Retina (tissue), 1 donor: ENCODE measurements around the gene IL6.
A peak's percentile ranks its signal among the peaks of the same experiment; 100 is the strongest.
"Not testable (repeated sequence)": the region's sequence is repeated elsewhere in the genome, so short reads cannot be mapped to it uniquely, and the experiment has no call there.

Experiments
- DNase-seq: peaks from one replicate; pipeline ENCODE4 v3.0.0-alpha.2; 2016

The IL6 gene

DNA sequence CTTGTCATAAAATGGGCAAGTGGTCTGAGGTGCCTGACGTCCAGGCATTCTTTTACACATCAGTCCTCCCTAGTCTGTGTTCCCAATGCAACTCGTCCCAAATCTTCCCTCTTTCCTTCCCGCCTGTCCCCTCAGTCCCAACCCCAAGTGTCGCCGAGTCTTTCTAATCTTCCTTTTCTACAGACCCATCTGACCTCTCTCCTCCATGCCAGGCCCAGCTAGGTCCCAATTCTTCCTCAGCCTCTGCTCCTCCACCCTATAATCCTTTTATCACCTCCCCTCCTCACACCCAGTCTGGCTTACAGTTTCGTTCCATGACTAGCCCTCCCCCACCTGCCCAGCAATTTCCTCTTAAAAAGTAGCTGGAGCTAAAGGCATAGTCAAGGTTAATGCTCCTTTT lies 22.3 kb upstream of the IL6 start:
- not testable (repeated sequence) for DNase-seq

DNA sequence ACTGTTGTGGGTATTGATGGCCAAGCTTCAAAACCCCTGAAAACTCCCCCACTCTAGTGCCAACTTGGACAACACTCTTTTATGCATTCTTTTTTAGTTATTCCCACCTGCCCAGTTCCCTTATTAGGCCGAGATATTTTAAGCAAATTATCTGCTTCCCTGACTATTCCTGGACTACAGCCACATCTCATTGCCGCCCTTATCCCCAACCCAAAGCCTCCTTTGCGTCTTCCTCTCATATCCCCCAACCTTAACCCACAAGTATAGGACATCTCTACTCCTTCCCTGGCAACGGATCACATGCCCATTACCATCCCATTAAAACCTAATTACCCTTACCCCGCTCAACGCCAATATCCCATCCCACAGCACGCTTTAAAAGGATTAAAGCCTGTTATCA lies 21.1 kb upstream of the IL6 start:
- DNase-seq = not testable (repeated sequence)

DNA sequence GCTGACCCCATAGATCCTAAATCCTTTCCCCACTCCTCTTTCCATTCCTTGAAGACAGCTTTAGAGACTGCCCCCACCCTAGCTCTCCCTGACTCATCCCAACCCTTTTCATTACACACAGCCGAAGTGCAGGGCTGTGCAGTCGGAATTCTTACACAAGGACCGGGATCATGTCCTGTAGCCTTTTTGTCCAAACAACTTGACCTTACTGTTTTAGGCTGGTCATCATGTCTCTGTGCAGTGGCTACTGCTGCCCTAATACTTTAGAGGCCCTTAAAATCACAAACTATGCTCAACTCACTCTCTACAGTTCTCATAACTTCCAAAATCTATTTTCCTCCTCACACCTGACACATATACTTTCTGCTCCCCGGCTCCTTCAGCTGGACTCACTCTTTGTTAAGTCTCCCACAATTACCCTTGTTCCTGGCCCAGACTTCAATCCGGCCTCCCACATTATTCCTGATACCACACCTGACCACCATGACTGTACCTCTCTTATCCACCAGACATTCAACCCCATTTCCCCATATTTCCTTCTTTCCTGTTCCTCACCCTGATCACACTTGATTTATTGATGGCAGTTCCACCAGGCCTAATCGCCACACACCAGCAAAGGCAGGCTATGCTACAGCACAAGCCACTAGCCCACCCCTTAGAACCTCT lies 19.8 kb upstream of the IL6 start:
- DNase-seq = not testable (repeated sequence)

DNA sequence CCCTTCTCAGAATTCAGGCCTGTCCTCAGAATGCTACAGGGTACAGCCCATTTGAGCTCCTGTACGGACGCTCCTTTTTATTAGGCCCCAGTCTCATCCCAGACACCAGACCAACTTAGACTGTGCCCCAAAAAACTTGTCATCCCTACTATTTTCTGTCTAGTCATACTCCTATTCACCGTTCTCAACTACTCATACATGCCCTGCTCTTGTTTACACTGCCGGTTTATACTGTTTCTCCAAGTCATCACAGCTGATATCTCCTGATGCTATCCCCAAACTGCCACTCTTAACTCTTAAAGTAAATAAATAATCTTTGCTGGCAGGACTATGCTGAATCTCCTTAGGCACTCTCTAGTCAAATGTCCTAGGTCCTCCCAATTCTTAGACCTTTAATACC lies 18.8 kb upstream of the IL6 start:
- DNase-seq = not testable (repeated sequence)

DNA sequence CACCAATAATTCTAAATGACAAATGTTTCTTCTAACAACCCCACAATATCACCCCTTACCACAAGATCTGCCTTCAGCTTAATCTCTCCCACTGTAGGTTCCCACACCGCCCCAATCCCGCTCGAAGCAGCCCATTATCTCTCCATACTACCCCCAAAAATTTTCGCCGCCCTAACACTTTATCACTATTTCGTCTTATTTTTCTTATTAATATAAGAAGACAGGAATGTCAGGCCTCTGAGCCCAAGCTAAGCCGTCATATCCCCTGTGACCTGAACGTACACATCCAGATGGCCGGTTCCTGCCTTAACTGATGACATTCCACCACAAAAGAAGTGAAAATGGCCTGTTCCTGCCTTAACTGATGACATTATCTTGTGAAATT lies 18.3 kb upstream of the IL6 start:
- DNase-seq = not testable (repeated sequence)

DNA sequence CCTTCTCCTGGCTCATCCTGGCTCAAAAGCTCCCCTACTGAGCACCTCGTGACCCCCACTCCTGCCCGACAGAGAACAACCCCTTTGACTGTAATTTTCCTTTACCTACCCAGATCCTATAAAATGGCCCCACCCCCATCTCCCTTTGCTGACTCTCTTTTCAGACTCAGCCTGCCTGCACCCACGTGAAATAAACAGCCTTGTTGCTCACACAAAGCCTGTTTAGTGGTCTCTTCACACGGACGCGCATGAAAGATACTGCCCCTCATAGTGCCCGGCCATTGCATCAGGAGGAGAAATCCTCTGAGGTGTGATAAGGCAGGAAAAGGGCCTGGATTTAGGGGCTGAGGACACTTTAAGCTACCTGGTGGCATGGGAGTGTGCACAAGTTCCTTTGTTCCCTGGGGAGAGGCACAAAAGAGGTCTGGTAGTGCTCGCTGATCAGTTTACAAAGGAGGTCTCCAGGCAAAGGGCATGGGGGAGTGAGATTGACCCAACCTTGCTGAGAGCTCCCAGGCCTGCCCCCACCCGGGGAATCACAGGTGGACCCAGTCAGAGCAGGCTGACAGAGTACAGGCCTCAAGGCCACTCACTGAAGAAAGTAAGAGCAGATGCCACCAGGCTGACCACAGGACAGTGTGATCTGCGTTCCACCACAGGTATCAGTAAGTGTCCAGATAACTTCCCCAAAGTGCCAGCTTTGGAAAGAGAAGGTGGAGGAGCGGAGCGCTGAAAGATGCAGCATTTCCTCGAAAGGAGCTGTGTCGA lies 17.8 kb upstream of the IL6 start:
- not testable (repeated sequence) for DNase-seq

DNA sequence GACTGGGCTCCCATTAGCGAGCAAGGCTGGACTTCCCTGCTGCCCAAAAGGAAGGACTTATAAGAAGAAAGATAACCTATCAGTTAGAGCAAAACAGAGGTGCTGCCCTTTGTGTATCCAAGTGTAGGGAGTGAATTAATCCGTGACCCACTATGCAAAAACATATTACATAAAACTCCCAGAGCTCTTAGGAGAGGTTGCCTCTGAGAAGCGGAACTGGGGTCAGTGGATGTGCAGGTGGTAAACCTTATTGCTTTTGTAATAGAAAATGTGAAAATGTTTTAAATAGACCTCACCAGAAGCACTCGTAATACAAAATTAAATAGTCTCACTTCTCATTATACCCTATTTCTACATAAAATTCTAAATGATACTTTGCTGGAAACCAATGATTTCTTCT lies 17.1 kb upstream of the IL6 start:
- no peak for DNase-seq

DNA sequence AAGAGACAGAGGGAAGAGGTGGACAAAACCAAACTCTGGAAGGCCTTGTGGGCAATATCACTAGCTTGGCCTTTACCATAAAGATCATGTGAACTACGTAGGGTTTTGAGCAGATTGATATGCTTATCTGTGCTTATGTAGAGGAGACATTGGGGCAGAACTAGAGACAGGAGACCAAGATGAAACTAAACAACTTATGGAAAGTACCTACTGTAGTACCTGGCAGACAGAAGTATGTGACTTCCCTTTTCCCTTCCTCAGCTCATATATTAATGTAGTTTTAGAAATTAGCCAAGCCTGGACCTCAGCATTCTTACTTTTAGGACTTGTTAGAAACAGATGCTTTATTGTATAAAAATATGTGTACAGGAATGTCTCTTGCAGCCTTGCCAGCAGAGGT lies 14.0 kb upstream of the IL6 start:
- DNase-seq = no peak

DNA sequence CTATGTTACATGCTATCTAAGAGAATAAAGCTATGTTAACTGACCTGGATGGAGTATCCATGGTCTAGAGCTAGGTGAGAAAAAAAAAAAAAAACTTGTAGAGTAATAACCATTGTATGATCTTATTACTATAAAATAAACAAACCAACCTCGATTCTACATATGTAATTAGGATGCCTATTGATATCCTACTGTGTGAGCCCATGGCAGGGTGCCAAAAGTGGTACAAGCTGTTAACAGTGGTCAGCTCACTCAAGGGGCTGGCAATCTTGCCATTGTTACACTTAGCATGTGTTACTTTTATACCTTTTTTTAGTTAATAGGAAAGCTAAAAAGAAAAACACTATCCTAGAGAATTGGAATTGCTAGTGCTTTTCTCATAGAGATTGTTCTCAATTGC lies 13.5 kb upstream of the IL6 start:
- no peak for DNase-seq

DNA sequence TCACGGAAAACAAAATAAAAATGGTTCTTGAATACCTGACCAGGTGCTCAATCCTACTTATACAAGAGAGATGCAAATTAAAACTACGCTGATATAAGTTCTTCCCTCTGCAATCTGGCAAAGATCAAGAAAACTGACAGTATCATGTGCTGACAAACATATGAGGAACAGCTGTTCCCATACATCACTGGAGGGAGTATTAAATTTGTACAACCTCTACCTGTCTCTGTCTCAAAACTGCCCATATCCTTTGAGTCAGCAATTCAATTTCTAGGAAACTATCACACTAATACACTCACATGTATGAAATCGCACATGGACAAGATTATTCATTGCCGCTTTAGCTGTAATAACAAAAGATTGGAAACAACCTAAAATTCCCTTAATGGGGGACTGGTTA lies 11.0 kb upstream of the IL6 start:
- no peak for DNase-seq

DNA sequence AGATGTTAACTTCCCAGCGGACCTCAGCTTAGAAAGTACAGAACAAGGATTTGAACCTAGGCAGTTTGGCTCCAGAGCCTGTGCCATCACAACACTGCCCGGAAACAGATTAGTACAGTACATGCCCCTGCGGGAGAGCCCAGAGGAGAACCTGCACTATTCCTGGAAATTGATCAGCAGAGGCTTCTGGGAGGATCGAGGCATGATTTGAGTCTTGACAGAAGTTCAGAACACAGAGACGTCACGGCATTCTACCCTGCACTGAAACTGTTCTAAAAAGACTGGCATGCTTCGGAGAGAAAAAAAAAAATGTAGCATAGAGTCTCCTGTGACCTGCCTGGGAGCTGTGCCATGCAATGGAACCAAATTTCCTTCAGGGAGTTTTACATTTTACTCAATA lies 9.2 kb upstream of the IL6 start:
- DNase-seq = no peak

DNA sequence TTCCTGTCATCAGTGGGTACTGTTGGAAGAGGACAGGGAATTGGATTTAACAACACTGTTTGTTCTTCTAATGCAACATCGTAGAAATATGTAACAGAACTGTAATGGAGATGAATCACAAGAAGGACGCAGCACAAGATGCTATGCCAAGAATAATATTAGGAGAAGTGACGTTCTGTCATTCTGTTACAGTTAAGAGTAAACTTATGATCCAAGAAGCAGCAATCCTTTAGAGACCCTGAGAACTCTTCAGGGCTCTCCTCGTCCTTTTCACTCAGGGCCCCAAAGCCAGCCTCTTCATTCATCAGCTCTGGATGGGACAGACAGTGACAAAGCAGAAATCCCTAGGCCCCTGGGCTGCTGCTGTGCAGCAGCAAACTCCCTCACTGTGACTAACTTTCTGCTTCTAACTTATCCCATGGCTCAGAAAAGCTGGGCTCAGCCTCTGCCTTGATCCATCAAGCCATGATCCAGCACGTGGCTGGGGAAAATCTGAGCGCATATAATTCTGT lies 8.7 kb upstream of the IL6 start:
- no peak for DNase-seq

DNA sequence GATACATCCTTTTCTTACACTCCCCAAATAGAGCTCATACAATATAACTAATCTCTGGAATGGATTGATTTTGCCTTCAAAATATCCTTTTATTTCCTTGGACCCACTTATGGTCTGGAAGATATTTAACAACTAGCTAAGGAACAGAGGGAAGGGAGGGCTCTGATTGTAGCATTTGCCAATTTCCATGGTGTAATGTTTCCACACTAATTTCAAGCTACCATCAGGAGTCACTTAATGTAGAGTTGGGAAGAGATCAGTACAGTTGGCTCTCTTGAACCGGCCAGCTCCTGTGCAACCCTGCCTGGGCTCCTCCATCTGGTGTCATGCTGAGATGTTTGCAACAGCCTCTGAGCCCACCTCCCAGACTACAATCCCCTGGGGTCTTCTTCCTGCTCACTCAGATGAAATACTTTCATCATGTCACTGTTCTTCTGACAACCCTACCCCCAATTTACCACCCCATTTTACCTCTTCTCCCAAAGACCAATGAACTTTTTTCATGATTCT lies 8.0 kb upstream of the IL6 start:
- DNase-seq = no peak

DNA sequence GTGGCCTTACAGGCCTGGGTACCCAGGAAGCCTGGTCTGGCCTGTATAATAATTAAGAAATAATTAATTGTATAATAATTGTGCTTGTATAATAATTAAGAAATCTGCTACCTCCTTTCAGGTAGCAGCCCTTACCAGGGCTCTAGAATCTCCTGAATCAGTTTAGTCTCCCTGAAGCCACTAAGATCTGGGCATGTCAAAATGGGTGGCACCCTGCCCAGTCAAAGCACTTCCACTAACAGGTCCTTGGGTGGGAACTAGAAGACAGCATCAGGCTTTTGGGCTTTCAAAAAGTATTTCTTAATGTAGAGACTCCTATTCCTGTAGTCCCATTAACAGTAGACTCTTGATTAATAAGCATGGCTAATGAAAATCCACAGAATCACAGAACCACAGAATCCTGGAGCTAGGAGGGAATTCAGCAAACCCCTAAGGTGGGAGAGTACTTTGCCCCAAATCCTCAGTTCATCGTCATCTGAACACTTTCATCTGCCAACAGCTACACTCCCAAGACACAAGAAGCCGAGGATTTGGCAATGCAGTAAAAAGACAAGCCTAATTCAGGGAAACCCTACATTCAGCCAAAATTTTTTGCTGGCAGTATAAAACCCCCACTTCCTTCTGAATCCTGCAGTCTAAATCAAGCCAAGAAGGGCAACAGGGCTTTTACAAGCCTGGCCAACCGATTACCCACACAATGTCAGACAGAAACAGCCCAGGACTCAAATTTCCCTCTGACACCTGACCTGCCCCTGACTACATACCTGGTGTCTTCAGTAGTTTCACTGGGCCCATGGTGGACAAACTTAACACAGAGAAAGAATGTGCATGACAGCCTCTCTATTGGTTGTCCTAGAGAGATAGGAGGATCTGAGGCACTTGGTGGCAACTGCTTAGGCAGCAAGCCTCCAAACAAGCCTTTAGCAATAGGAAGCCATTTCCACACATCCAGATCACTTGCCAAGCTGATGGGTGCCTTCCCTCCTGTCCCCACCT lies 5.9 kb upstream of the IL6 start:
- no peak for DNase-seq

DNA sequence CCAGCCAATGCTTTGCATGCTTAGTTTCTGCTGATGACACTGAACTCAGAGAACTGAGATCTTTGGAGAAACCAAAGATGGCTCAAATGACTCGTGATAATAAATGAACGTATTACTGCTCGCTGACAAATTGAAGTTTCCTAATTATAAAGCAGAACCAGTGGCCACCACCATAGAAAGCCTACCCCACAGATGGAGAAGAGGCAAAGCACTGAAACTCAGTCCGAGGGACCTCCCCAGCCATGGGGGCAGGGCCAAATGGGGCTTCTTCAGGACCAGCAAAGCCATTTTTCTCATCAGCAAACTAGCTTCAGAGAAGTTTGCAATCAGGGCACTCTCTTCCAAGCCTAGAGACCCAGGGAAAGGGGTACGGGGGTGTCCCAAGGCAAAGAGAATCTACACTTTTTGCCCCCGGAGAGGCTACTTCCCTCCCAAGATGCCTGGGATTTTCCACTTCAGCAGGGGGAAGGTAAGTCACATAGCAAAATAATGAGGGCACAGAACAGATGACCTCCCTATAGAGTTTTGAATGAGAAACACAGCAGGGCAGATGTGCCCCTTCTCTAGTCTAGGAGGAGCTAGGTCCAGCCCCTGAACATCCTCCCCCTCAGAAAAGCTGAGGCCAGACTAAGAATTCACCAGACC lies 4.3 kb upstream of the IL6 start:
- no peak for DNase-seq

DNA sequence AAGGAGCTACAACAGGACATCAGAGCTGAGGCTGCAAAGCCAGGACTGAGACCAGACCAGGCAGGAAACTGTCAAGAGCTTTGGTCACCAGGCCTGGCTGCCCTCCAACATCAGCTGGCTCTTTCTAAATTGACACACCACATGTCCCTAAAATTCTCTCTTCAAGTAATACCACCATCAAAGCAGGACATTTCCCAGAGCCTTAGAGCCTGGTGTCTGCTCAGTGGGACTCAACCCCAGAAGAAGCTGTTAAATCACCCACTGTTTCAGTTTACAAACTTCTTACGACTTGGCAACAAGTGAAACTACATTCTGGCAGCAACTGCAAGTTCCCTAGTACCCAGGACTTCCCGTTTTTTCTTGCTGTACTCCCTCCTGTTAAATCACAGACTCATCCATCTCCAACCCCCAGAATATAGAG lies 3.8 kb upstream of the IL6 start:
- DNase-seq = no peak

DNA sequence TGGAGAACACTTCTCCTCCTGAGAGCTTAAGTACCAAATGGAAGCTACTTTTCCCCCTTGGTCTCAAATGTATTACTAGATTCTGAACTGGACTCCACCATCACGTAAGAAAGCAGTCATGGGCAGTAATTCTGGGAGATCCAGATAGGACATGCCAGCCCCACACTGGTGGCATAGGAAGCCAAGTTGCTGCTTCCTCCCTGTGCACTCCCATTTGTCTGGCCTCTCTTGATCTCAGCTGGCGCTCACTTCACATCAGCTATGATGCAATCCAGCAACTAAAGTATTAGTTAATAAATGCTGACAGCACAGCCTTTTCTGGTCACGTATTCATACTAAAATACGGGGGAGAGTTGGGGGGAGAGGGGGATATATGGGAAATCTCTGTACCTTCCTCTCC lies 3.4 kb upstream of the IL6 start:
- DNase-seq = no peak

DNA sequence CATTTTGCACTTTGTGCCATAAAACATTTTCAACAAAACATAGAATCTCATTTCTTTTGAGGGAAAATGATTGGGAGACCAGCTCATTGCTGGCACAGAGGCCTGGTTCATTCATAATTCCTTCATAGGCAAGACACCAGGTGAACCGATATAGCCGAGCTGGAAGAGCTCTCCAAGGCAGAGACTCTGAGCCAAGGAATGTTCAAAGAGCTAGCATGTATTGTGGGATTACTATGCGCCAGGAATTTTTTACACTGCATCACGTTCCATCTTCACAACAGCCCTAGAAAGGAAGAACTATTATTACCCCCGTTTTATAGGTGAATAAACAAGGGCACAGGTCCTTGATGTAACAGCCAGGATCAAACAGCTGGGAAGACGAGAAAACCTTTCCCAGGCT lies 2.1 kb upstream of the IL6 start:
- DNase-seq = no peak

DNA sequence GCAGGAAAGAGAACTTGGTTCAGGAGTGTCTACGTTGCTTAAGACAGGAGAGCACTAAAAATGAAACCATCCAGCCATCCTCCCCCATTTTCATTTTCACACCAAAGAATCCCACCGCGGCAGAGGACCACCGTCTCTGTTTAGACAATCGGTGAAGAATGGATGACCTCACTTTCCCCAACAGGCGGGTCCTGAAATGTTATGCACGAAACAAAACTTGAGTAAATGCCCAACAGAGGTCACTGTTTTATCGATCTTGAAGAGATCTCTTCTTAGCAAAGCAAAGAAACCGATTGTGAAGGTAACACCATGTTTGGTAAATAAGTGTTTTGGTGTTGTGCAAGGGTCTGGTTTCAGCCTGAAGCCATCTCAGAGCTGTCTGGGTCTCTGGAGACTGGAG lies 1.4 kb upstream of the IL6 start:
- DNase-seq = no peak

DNA sequence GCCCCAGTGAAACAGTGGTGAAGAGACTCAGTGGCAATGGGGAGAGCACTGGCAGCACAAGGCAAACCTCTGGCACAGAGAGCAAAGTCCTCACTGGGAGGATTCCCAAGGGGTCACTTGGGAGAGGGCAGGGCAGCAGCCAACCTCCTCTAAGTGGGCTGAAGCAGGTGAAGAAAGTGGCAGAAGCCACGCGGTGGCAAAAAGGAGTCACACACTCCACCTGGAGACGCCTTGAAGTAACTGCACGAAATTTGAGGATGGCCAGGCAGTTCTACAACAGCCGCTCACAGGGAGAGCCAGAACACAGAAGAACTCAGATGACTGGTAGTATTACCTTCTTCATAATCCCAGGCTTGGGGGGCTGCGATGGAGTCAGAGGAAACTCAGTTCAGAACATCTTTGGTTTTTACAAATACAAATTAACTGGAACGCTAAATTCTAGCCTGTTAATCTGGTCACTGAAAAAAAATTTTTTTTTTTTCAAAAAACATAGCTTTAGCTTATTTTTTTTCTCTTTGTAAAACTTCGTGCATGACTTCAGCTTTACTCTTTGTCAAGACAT lies 574 bp upstream of the IL6 start:
- peak; percentile 29 for DNase-seq

DNA sequence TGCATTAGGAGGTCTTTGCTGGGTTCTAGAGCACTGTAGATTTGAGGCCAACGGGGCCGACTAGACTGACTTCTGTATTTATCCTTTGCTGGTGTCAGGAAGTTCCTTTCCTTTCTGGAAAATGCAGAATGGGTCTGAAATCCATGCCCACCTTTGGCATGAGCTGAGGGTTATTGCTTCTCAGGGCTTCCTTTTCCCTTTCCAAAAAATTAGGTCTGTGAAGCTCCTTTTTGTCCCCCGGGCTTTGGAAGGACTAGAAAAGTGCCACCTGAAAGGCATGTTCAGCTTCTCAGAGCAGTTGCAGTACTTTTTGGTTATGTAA lies 675 bp downstream of the IL6 start:
- DNase-seq = no peak

DNA sequence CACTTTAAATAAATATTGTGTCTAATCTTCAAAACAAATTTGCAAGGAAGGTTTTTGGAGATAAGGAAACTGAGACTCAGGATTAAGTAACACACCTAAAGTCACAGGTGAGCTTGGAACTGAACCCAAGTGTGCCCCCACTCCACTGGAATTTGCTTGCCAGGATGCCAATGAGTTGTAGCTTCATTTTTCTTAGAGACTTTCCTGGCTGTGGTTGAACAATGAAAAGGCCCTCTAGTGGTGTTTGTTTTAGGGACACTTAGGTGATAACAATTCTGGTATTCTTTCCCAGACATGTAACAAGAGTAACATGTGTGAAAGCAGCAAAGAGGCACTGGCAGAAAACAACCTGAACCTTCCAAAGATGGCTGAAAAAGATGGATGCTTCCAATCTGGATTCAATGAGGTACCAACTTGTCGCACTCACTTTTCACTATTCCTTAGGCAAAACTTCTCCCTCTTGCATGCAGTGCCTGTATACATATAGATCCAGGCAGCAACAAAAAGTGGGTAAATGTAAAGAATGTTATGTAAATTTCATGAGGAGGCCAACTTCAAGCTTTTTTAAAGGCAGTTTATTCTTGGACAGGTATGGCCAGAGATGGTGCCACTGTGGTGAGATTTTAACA lies 1.5 kb downstream of the IL6 start:
- DNase-seq = no peak
